Suprapubic skin (tissue), 4 donors: Measurements from ENCODE around the gene ANKFN1. TPM values are rescaled to one million over a fixed set of nuclear protein-coding genes. Genes with fewer than 3 reads are reported as not detected.

Source experiments
- DNase-seq, 2 donors: peaks; one replicate each; pipeline ENCODE4 v3.0.0-alpha.2; 2019; ENCODE audit warnings: low spot score in 2 of 2
- H3K27ac ChIP-seq: fragments of 200-600 bp; sonication (generic); one replicate; pipeline ENCODE4 v1.5.1; 2019
- H3K27me3 ChIP-seq: fragments of 200-600 bp; sonication (generic); one replicate; pipeline ENCODE4 v1.5.1; 2019
- H3K36me3 ChIP-seq: fragments of 200-600 bp; sonication (generic); one replicate; pipeline ENCODE4 v1.5.1; 2019
- H3K4me1 ChIP-seq: fragments of 200-600 bp; sonication (generic); one replicate; pipeline ENCODE4 v1.5.1; 2019
- H3K4me3 ChIP-seq: fragments of 200-600 bp; sonication (generic); one replicate; pipeline ENCODE4 v1.5.1; 2019; ENCODE audit warnings: mild to moderate bottlenecking
- H3K9me3 ChIP-seq: fragments of 200-600 bp; sonication (generic); one replicate; pipeline ENCODE4 v1.5.1; 2019
- CTCF ChIP-seq, 2 donors: fragments of 200-600 bp in 1 of 2; fragments of 450-650 bp in 1 of 2; sonication (generic) in 1 of 2; IDR thresholded peaks; one replicate each; pipeline ENCODE4 v1.5.1; 2016 to 2019; ENCODE audit warnings: antibody characterized with exemption in 2 of 2, mild to moderate bottlenecking in 1 of 2, moderate library complexity in 1 of 2
- EP300 ChIP-seq: sonication (generic); formaldehyde crosslinking; IDR thresholded peaks from one replicate; pipeline ENCODE4 v1.6.1; 2017; ENCODE audit warnings: antibody characterized with exemption
- POLR2A ChIP-seq, 2 donors: fragments of 450-650 bp; IDR thresholded peaks; one replicate each; pipeline ENCODE4 v1.6.1; 2017; ENCODE audit warnings: antibody characterized with exemption in 2 of 2, mild to moderate bottlenecking in 2 of 2, moderate library complexity in 2 of 2
- POLR2AphosphoS5 ChIP-seq, 3 donors: sonication (generic); formaldehyde crosslinking; IDR thresholded peaks; one replicate each; pipeline ENCODE4 v1.6.1; 2017; ENCODE audit warnings: antibody characterized with exemption in 3 of 3
- WGBS: methylation state at CpG from one replicate; pipeline ENCODE4 v1.1.5; 2018; 5-methylcytosine and 5-hydroxymethylcytosine counted together
- total RNA-seq, 4 donors: library from RNA; depleted of rRNA; stranded (reverse); fragments of >200 nt; gene quantifications; one replicate each; pipeline ENCODE4 v1.1.0, GENCODE V29; 2016

Gene ANKFN1
- total RNA-seq, 4 donors from 2014 or later = 0.81 to 3.1 (median 1.7) TPM

GRCh38 chr17:56169621-56170020, 16.3 kb downstream of the ANKFN1 start:
- Histone ChIP-seq H3K4me3 (no peak overlapping the region), H3K4me1 (no peaks in the 10 kb centered on the region), H3K27ac (no peak overlapping the region), H3K9me3 (no peaks in the 10 kb centered on the region), H3K36me3 (no peaks in the 10 kb centered on the region), H3K27me3 (no peaks in the 10 kb centered on the region)
- no peak for DNase-seq
- TF ChIP-seq POLR2AphosphoS5 (IDR thresholded peaks at IDR 0.05) = no peak
- no peak for TF ChIP-seq EP300
- no peak for TF ChIP-seq POLR2A (IDR thresholded peaks at IDR 0.05)
- no peak for TF ChIP-seq CTCF (IDR thresholded peaks at IDR 0.05)
- 44% methylated on average over 3 of the region's 3 CpGs for WGBS

GRCh38 chr17:56171186-56171959, 18.1 kb downstream of the ANKFN1 start:
- H3K36me3 ChIP-seq = no peaks in the 10 kb centered on the region
- H3K27me3 ChIP-seq = no peaks in the 10 kb centered on the region
- no peaks in the 10 kb centered on the region for H3K9me3 ChIP-seq
- no peak overlapping the region for H3K27ac ChIP-seq
- no peak overlapping the region for H3K4me3 ChIP-seq
- H3K4me1 ChIP-seq = no peaks in the 10 kb centered on the region
- WGBS = 75% methylated on average over 4 of the region's 4 CpGs
- no peak for TF ChIP-seq POLR2A (IDR thresholded peaks at IDR 0.05)
- no peak for TF ChIP-seq EP300
- TF ChIP-seq POLR2AphosphoS5 (IDR thresholded peaks at IDR 0.05) = no peak
- TF ChIP-seq CTCF (IDR thresholded peaks at IDR 0.05) = no peak
- no peak for DNase-seq

- H3K4me1 ChIP-seq = no peaks in the 10 kb centered on the region
- no peaks in the 10 kb centered on the region for H3K36me3 ChIP-seq
- H3K4me3 ChIP-seq = no peak overlapping the region
- DNase-seq = no peak
- H3K27me3 ChIP-seq = no peaks in the 10 kb centered on the region
- no peak overlapping the region for H3K27ac ChIP-seq
- TF ChIP-seq EP300 (no peak), POLR2A (IDR thresholded peaks at IDR 0.05) (no peak), POLR2AphosphoS5 (IDR thresholded peaks at IDR 0.05) (no peak), CTCF (IDR thresholded peaks at IDR 0.05) (no peak)
- H3K9me3 ChIP-seq = no peaks in the 10 kb centered on the region
- 30% methylated on average over 5 of the region's 5 CpGs for WGBS
These were observed 19.3 kb downstream of the ANKFN1 start for GRCh38 chr17:56172517-56172982.

- Histone ChIP-seq H3K27me3 (no peaks in the 10 kb centered on the region), H3K27ac (no peak overlapping the region), H3K9me3 (no peaks in the 10 kb centered on the region), H3K36me3 (no peaks in the 10 kb centered on the region), H3K4me3 (no peak overlapping the region), H3K4me1 (no peaks in the 10 kb centered on the region)
- TF ChIP-seq POLR2AphosphoS5 (IDR thresholded peaks at IDR 0.05) (no peak), CTCF (IDR thresholded peaks at IDR 0.05) (no peak), EP300 (no peak), POLR2A (IDR thresholded peaks at IDR 0.05) (no peak)
- 100% methylated on average over 1 of the region's 1 CpG for WGBS
- no peak for DNase-seq
These were observed 19.8 kb downstream of the ANKFN1 start for GRCh38 chr17:56173026-56173425.

GRCh38 chr17:56173958-56174835, 20.9 kb downstream of the ANKFN1 start:
- H3K36me3 ChIP-seq = no peaks in the 10 kb centered on the region
- WGBS = 23% methylated on average over 3 of the region's 3 CpGs
- no peak for DNase-seq
- no peak overlapping the region for H3K4me3 ChIP-seq
- no peaks in the 10 kb centered on the region for H3K9me3 ChIP-seq
- no peaks in the 10 kb centered on the region for H3K27me3 ChIP-seq
- no peaks in the 10 kb centered on the region for H3K4me1 ChIP-seq
- no peak for TF ChIP-seq POLR2A (IDR thresholded peaks at IDR 0.05)
- TF ChIP-seq EP300 = no peak
- no peak for TF ChIP-seq CTCF (IDR thresholded peaks at IDR 0.05)
- TF ChIP-seq POLR2AphosphoS5 (IDR thresholded peaks at IDR 0.05) = no peak
- no peak overlapping the region for H3K27ac ChIP-seq
